ENCODE data around the gene FEM1C.

The FEM1C gene

DNA sequence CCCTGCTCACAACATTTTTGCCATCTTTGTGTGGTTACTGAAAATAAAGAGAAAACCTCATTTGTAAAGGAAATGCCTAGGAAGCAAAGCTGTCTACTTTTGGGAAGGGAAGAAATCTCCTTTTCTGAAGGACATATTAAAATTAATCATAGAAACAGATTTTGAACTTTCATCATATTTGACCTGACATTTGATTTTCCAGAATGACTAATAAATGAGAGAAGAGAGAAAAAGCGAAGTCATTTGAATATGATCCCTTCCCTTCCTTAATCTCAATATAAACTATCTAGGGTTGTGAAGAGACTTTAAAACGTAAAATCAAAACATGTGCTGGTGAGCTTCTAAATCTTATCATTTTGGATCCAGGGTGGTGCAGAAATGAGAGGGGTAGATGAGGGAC, 66.3 kb downstream of the FEM1C start:
- no peak overlapping the region for H3K4me3 ChIP-seq (ENCODE audit: control insufficient read depth, low read depth, low read length)
- TF ChIP-seq, protein P1, sequence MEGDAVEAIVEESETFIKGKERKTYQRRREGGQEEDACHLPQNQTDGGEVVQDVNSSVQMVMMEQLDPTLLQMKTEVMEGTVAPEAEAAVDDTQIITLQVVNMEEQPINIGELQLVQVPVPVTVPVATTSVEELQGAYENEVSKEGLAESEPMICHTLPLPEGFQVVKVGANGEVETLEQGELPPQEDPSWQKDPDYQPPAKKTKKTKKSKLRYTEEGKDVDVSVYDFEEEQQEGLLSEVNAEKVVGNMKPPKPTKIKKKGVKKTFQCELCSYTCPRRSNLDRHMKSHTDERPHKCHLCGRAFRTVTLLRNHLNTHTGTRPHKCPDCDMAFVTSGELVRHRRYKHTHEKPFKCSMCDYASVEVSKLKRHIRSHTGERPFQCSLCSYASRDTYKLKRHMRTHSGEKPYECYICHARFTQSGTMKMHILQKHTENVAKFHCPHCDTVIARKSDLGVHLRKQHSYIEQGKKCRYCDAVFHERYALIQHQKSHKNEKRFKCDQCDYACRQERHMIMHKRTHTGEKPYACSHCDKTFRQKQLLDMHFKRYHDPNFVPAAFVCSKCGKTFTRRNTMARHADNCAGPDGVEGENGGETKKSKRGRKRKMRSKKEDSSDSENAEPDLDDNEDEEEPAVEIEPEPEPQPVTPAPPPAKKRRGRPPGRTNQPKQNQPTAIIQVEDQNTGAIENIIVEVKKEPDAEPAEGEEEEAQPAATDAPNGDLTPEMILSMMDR (IDR thresholded peaks at IDR 0.05; ENCODE audit: control insufficient read depth, insufficient read depth, low read depth, low read length, missing control alignments), result no peak
- no peak for DNase-seq (ENCODE audit: low read depth)

- H3K4me3 ChIP-seq (ENCODE audit: control insufficient read depth, low read depth, low read length), result no peak overlapping the region
- TF ChIP-seq, protein P1 (IDR thresholded peaks at IDR 0.05; ENCODE audit: control insufficient read depth, insufficient read depth, low read depth, low read length, missing control alignments), result no peak
- no peak for DNase-seq (ENCODE audit: low read depth)
Measured at GRCh38 chr5:115477581-115477980, 67.0 kb downstream of the FEM1C start.

DNA sequence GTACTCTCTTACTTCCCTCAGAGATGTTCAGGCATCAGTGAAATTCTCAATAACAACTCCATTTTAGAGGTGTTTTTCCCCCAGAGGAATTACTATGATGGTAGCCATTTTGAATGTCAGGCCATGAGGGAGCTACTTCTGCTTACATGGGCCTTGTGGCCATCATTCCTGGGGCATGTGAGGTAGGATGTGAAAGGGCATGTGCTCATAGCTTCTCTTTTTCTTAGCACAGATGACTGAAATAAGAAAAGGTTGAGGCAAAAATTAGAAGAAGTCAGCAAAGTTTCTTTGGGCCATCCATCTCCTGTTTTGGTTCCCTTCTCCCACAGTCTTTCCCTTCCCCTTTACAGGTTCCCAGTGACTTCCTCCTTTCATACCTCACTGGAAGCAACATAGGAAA, 68.8 kb downstream of the FEM1C start:
- DNase-seq (ENCODE audit: low read depth), result no peak
- no peak overlapping the region for H3K4me3 ChIP-seq (ENCODE audit: control insufficient read depth, low read depth, low read length)
- TF ChIP-seq, protein P1 (IDR thresholded peaks at IDR 0.05; ENCODE audit: control insufficient read depth, insufficient read depth, low read depth, low read length, missing control alignments), result no peak

- TF ChIP-seq, protein P1 (IDR thresholded peaks at IDR 0.05; ENCODE audit: control insufficient read depth, insufficient read depth, low read depth, low read length, missing control alignments), result no peak
- H3K4me3 ChIP-seq (ENCODE audit: control insufficient read depth, low read depth, low read length), result no peak overlapping the region
- no peak for DNase-seq (ENCODE audit: low read depth)
Measured at GRCh38 chr5:115472271-115473025, 72.1 kb downstream of the FEM1C start.

- no peak for DNase-seq (ENCODE audit: low read depth)
- no peak overlapping the region for H3K4me3 ChIP-seq (ENCODE audit: control insufficient read depth, low read depth, low read length)
- TF ChIP-seq, protein P1 (IDR thresholded peaks at IDR 0.05; ENCODE audit: control insufficient read depth, insufficient read depth, low read depth, low read length, missing control alignments), result no peak
Measured at GRCh38 chr5:115471345-115472063, 73.1 kb downstream of the FEM1C start.

GRCh38 chr5:115470921-115471320, 73.7 kb downstream of the FEM1C start:
- no peak for DNase-seq (ENCODE audit: low read depth)
- no peak overlapping the region for H3K4me3 ChIP-seq (ENCODE audit: control insufficient read depth, low read depth, low read length)
- TF ChIP-seq, protein P1 (IDR thresholded peaks at IDR 0.05; ENCODE audit: control insufficient read depth, insufficient read depth, low read depth, low read length, missing control alignments), result no peak

All from AG09309 (cell line).